Measurements from ENCODE around the gene KIDINS220.

GRCh38 chr2:8819948-8820347 is 17.5 kb downstream of the KIDINS220 start:
- TF ChIP-seq CTCF (IDR thresholded peaks at IDR 0.05) (no peak), POLR2AphosphoS5 (IDR thresholded peaks at IDR 0.05) (no peak), POLR2A (IDR thresholded peaks at IDR 0.05; ENCODE audit: low read depth) (no peak)
